NCI-H524 (cell line): ENCODE measurements around the gene C17orf107.
"Not testable (repeated sequence)": the region's sequence is repeated elsewhere in the genome, so short reads cannot be mapped to it uniquely, and the experiment has no call there.

Source experiments
- DNase-seq, 2 experiments: peaks; one replicate each; lab custom pipeline; 2025; lab: John Stamatoyannopoulos, UW

The C17orf107 gene

GRCh38 chr17:4900231-4901107 is 1.1 kb downstream of the C17orf107 start:
- DNase-seq, result no peak

- DNase-seq, result no peak
Observed at GRCh38 chr17:4901108-4901647, 1.8 kb downstream of the C17orf107 start.

GRCh38 chr17:4901648-4902344 is 2.5 kb downstream of the C17orf107 start:
- DNase-seq, result no peak

- no peak for DNase-seq
Observed at GRCh38 chr17:4902540-4902939, 3.2 kb downstream of the C17orf107 start.

- peak; percentile 67 to 80 for DNase-seq
Observed at GRCh38 chr17:4903051-4903818, 3.9 kb downstream of the C17orf107 start, which contains the start of gene CHRNE. TSS of gene CHRNE (minus strand) at chr17:4903098. CDS start at chr17:4903063, 35 bp downstream.

- not testable (repeated sequence) for DNase-seq
Observed at GRCh38 chr17:4906642-4907041, 7.3 kb downstream of the C17orf107 start.

- DNase-seq, result no peak
Observed at GRCh38 chr17:4908301-4908700, 9.0 kb downstream of the C17orf107 start.

GRCh38 chr17:4908711-4909496 is 9.6 kb downstream of the C17orf107 start:
- DNase-seq, result peak; percentile 67 to 86

GRCh38 chr17:4913994-4914393 is 14.7 kb downstream of the C17orf107 start:
- no peak for DNase-seq

- not testable (repeated sequence) for DNase-seq
Observed at GRCh38 chr17:4914551-4914950, 15.2 kb downstream of the C17orf107 start.

GRCh38 chr17:4919511-4920047 is 20.2 kb downstream of the C17orf107 start:
- DNase-seq, result peak in 1 of 2 experiments; percentile 52

- no peak for DNase-seq
Observed at GRCh38 chr17:4920351-4921048, 21.2 kb downstream of the C17orf107 start.

GRCh38 chr17:4921320-4921719 is 22.0 kb downstream of the C17orf107 start:
- DNase-seq, result no peak

- DNase-seq, result not testable (repeated sequence)
Observed at GRCh38 chr17:4926577-4927335, 27.4 kb downstream of the C17orf107 start.

- no peak for DNase-seq
Observed at GRCh38 chr17:4928881-4929280, 29.5 kb downstream of the C17orf107 start.

- DNase-seq, result no peak
Observed at GRCh38 chr17:4931963-4932362, 32.6 kb downstream of the C17orf107 start, which contains the start of gene GP1BA. TSS of gene GP1BA (plus strand) at chr17:4932277. CDS start at chr17:4932605, 328 bp downstream.

GRCh38 chr17:4932756-4933155 is 33.4 kb downstream of the C17orf107 start:
- DNase-seq, result no peak

GRCh38 chr17:4933646-4934045 is 34.3 kb downstream of the C17orf107 start:
- no peak for DNase-seq
